Dermis microvascular lymphatic vessel endothelial cell (primary cell): Measurements from ENCODE around the gene TMEM154. TPM values are rescaled to one million over a fixed set of nuclear protein-coding genes. Genes with fewer than 3 reads are reported as not detected.
"Not testable (repeated sequence)": the region's sequence is repeated elsewhere in the genome, so short reads cannot be mapped to it uniquely, and the experiment has no call there.

Experiments
- DNase-seq, 2 donors: peaks; one replicate each; pipeline versions ENCODE4 v3.0.0 to v3.0.0-alpha.2; 2010; ENCODE audit warnings: low read depth in 2 of 2
- total RNA-seq: library from RNA; depleted of rRNA; stranded (reverse); fragments of >200 nt; gene quantifications from 2 replicates; pipeline ENCODE4 v1.2.1, GENCODE V29; 2014

Gene TMEM154
- total RNA-seq, 1 donor from 2014 or later = 1.8 TPM

- DNase-seq = no peak
Observed at GRCh38 chr4:152667781-152668180, 12.0 kb downstream of the TMEM154 start.

- no peak for DNase-seq
Observed at GRCh38 chr4:152666946-152667345, 12.9 kb downstream of the TMEM154 start.

- DNase-seq = no peak
Observed at GRCh38 chr4:152665691-152666395, 14.0 kb downstream of the TMEM154 start.

GRCh38 chr4:152664067-152664378 is 15.8 kb downstream of the TMEM154 start:
- DNase-seq = not testable (repeated sequence)

GRCh38 chr4:152663203-152664066 is 16.4 kb downstream of the TMEM154 start:
- DNase-seq = no peak

GRCh38 chr4:152661649-152662048 is 18.1 kb downstream of the TMEM154 start:
- no peak for DNase-seq

GRCh38 chr4:152660526-152660925 is 19.3 kb downstream of the TMEM154 start:
- DNase-seq = no peak

GRCh38 chr4:152659806-152660205 is 20.0 kb downstream of the TMEM154 start:
- DNase-seq = no peak

GRCh38 chr4:152657657-152658056 is 22.1 kb downstream of the TMEM154 start:
- DNase-seq = no peak

GRCh38 chr4:152655272-152656129 is 24.3 kb downstream of the TMEM154 start:
- no peak for DNase-seq

GRCh38 chr4:152652102-152652501 is 27.7 kb downstream of the TMEM154 start:
- no peak for DNase-seq

- no peak for DNase-seq
Observed at GRCh38 chr4:152651473-152652060, 28.2 kb downstream of the TMEM154 start.

GRCh38 chr4:152646221-152646620 is 33.6 kb downstream of the TMEM154 start:
- DNase-seq = no peak

GRCh38 chr4:152644130-152644529 is 35.7 kb downstream of the TMEM154 start:
- no peak for DNase-seq

GRCh38 chr4:152643153-152644035 is 36.4 kb downstream of the TMEM154 start:
- DNase-seq = no peak

GRCh38 chr4:152640058-152640921 is 39.5 kb downstream of the TMEM154 start:
- peak; percentile 4 to 17 for DNase-seq

- DNase-seq = no peak
Observed at GRCh38 chr4:152635851-152636250, 43.9 kb downstream of the TMEM154 start.

GRCh38 chr4:152634110-152634760 is 45.6 kb downstream of the TMEM154 start:
- no peak for DNase-seq

GRCh38 chr4:152633118-152633517 is 46.7 kb downstream of the TMEM154 start:
- no peak for DNase-seq
